Esophagus muscularis mucosa (tissue), 3 donors: ENCODE data around the gene FAM81A.

Source experiments
- CTCF ChIP-seq, 3 experiments: fragments of 200-600 bp in 2 of 3; fragments of 450-650 bp in 1 of 3; sonication (generic) in 2 of 3; IDR thresholded peaks; one replicate each; pipeline ENCODE4 v1.5.1; 2017 to 2019; ENCODE audit warnings: antibody characterized with exemption in 3 of 3, mild to moderate bottlenecking in 2 of 3, moderate library complexity in 1 of 3
- POLR2A ChIP-seq: fragments of 450-650 bp; IDR thresholded peaks from one replicate; pipeline ENCODE4 v1.6.1; 2017; ENCODE audit warnings: antibody characterized with exemption, moderate library complexity, mild to moderate bottlenecking, low read depth

- no peak for TF ChIP-seq POLR2A
- no peak for TF ChIP-seq CTCF (IDR thresholded peaks at IDR 0.05)
Measured at GRCh38 chr15:59523702-59524101, 85.7 kb downstream of the FAM81A start.
